Glutamatergic neuron (in vitro differentiated cells): ENCODE results near the gene TRMT10B. TPM values are rescaled to one million over a fixed set of nuclear protein-coding genes. Genes with fewer than 3 reads are reported as not detected.
"Not testable (repeated sequence)": the region's sequence is repeated elsewhere in the genome, so short reads cannot be mapped to it uniquely, and the experiment has no call there.

Experiments used
- DNase-seq: peaks from one replicate; pipeline ENCODE4 v3.0.0; 2022
- H3K27ac Mint-ChIP-seq: one replicate; pipeline ENCODE4 v1.8.0; 2020; ENCODE audit warnings: mild to moderate bottlenecking, mixed read lengths, inconsistent platforms; ENCODE audit not compliant: unreplicated experiment
- H3K27me3 Mint-ChIP-seq: one replicate; pipeline ENCODE4 v1.8.0; 2020; ENCODE audit warnings: mild to moderate bottlenecking, moderate library complexity, mixed read lengths, inconsistent platforms; ENCODE audit not compliant: unreplicated experiment
- H3K36me3 Mint-ChIP-seq: one replicate; pipeline ENCODE4 v1.8.0; 2020; ENCODE audit warnings: mild to moderate bottlenecking, mixed read lengths, inconsistent platforms; ENCODE audit not compliant: unreplicated experiment
- H3K4me1 Mint-ChIP-seq: one replicate; pipeline ENCODE4 v1.8.0; 2020; ENCODE audit warnings: mild to moderate bottlenecking, low read depth, mixed read lengths, inconsistent platforms; ENCODE audit not compliant: unreplicated experiment
- H3K4me3 Mint-ChIP-seq: one replicate; pipeline ENCODE4 v1.8.0; 2020; ENCODE audit warnings: mild to moderate bottlenecking, mixed read lengths, inconsistent platforms; ENCODE audit not compliant: unreplicated experiment
- H3K9me3 Mint-ChIP-seq: one replicate; pipeline ENCODE4 v1.8.0; 2020; ENCODE audit warnings: mild to moderate bottlenecking, moderate library complexity, mixed read lengths, inconsistent platforms; ENCODE audit not compliant: unreplicated experiment
- total RNA-seq: library from RNA; stranded (reverse); fragmentation: NEBNext Ultra II Directional; extraction: Animal tissue kit (Norgen Biotek cat#: 25700); gene quantifications from one replicate; pipeline ENCODE4 v1.2.1, GENCODE V29; 2021; ENCODE audit not compliant: unreplicated experiment
- TF ChIP-seq, protein P1 (sequence below): fragments of 200-600 bp; sonication (generic); IDR thresholded peaks from one replicate; pipeline ENCODE4 v1.5.0; 2021; ENCODE audit not compliant: partially characterized antibody, unreplicated experiment

Gene TRMT10B
- total RNA-seq, 1 donor from 2014 or later: 8.8 TPM

DNA sequence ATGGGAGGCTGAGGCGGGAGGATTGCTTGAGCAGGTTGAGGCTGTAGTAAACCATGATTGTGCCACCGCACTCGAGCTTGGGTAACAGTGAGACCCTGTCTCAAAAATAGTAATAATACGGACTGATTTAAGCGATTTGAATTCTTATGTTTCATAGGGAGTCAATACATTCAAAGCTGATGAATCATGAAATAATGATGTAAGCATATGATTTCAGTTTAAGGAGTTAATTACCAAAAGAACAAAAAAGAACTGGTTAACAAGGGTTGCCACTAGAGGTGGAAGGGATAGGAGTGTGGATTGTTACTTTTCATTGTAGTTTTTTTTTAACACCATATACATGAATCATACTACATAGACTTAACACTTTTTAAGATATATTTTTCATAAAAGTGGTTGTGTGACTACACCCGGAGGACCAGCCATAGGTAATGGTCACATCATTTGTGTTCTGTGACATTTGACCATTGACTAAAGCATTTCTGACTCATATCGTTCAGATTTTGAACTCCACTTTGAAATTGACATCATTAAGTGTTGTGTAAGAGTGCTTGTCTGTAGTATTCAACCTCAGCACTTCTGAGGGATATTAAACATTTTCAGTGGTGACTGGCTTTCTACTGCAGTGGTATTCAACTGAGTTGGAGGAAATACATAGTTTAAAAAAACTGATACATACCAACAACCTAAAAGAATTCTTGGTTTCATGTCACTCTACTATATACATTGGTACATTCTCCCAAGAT is 7.0 kb downstream of the TRMT10B start:
- H3K9me3 Mint-ChIP-seq: no peaks in the 10 kb centered on the region

DNA sequence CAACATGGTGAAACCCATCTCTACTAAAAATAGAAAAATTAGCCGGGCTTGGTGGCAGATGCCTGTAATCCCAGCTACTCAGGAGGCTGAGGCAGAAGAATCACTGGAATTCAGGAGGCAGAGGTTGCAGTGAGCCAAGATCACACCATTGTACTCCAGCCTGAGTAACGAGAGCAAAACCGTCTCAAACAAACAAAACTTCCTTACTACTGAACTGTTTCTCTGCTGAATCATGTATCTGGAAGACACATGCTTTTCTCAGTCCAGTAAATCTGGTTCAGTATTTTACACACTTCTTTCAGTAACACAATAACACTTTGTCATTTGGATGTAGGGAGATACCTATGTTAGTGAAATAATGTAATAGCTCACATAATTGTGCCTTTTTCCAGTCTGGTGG is 7.9 kb downstream of the TRMT10B start:
- no peaks in the 10 kb centered on the region for H3K4me1 Mint-ChIP-seq
- no peak overlapping the region for H3K27ac Mint-ChIP-seq
- H3K27me3 Mint-ChIP-seq: peaks cover 2% of the 10 kb centered on the region
- no peak overlapping the region for H3K4me3 Mint-ChIP-seq
- no peaks in the 10 kb centered on the region for H3K36me3 Mint-ChIP-seq
- no peak for DNase-seq
- no peaks in the 10 kb centered on the region for H3K9me3 Mint-ChIP-seq
- TF ChIP-seq, protein P1, sequence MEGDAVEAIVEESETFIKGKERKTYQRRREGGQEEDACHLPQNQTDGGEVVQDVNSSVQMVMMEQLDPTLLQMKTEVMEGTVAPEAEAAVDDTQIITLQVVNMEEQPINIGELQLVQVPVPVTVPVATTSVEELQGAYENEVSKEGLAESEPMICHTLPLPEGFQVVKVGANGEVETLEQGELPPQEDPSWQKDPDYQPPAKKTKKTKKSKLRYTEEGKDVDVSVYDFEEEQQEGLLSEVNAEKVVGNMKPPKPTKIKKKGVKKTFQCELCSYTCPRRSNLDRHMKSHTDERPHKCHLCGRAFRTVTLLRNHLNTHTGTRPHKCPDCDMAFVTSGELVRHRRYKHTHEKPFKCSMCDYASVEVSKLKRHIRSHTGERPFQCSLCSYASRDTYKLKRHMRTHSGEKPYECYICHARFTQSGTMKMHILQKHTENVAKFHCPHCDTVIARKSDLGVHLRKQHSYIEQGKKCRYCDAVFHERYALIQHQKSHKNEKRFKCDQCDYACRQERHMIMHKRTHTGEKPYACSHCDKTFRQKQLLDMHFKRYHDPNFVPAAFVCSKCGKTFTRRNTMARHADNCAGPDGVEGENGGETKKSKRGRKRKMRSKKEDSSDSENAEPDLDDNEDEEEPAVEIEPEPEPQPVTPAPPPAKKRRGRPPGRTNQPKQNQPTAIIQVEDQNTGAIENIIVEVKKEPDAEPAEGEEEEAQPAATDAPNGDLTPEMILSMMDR: no peak

More for the DNA sequence above, 7.0 kb downstream of the TRMT10B start:
- DNase-seq: no peak
- H3K27me3 Mint-ChIP-seq: peaks cover 2% of the 10 kb centered on the region
- H3K4me3 Mint-ChIP-seq: no peak overlapping the region
- no peak overlapping the region for H3K27ac Mint-ChIP-seq
- H3K4me1 Mint-ChIP-seq: no peaks in the 10 kb centered on the region
- no peaks in the 10 kb centered on the region for H3K36me3 Mint-ChIP-seq
- TF ChIP-seq, protein P1: no peak

DNA sequence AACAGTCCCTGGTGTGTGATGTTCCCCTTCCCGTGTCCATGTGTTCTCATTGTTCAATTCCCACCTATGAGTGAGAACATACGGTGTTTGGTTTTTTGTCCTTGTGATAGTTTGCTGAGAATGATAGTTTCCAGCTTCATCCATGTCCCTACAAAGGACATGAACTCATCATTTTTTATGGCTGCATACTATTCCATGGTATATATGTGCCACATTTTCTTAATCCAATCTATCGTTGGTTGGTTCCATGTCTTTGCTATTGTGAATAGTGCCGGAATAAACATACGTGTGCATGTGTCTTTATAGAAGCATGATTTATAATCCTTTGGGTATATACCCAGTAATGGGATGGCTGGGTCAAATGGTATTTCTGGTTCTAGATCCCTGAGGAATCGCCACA is 11.7 kb downstream of the TRMT10B start:
- not testable (repeated sequence) for H3K9me3 Mint-ChIP-seq, H3K4me3 Mint-ChIP-seq, H3K36me3 Mint-ChIP-seq, H3K27ac Mint-ChIP-seq, H3K4me1 Mint-ChIP-seq, DNase-seq, H3K27me3 Mint-ChIP-seq

DNA sequence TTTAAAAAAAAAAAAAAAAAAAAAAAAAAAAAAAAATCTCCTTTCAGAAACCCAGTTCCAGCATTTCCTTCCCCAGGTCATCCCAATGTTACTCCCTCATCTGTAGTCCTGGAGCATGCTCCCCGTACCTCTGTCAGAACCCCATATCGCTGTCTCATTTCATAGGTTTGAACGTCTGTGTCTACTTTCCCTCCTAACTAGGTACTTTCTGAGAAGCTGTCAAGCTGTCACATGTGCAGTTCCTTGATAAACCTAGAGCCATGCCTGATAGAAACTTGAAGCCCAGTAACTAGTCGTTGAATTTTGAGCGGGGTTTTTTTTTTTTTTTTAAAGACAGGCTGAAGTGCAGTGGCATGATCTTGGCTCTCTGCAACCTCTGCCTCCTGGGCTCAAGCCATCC is 15.7 kb downstream of the TRMT10B start:
- no peak for DNase-seq
- Mint-ChIP-seq H3K27ac (no peak overlapping the region), H3K4me1 (no peaks in the 10 kb centered on the region), H3K9me3 (no peaks in the 10 kb centered on the region), H3K4me3 (no peak overlapping the region), H3K36me3 (no peaks in the 10 kb centered on the region), H3K27me3 (no peaks in the 10 kb centered on the region)
- TF ChIP-seq, protein P1: no peak

DNA sequence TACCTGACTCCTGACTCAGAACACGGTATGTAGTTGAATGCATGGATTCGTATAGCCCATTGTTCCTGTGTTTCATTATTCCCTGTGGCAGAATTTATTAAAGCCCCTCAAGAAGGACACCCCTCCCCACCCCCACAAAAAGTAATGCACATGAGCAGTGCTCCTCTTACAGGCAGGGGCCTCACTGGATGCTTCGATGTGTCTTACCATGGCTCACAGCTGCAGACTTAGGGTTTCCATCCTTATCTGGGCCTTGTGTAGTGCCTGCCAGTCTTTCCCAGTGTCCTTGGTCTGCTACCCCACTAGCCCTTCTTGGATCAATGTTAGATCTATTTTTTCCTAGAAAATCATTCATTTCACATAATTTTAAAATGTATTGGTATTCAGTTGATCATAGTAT is 16.4 kb downstream of the TRMT10B start:
- TF ChIP-seq, protein P1: no peak
- Mint-ChIP-seq H3K9me3 (no peaks in the 10 kb centered on the region), H3K36me3 (no peaks in the 10 kb centered on the region), H3K27ac (no peak overlapping the region), H3K4me3 (no peak overlapping the region), H3K27me3 (no peaks in the 10 kb centered on the region), H3K4me1 (no peaks in the 10 kb centered on the region)
- no peak for DNase-seq
